Suppressor macrophage (primary cell): ENCODE measurements around the gene LYL1.

Experiments used
- DNase-seq, 4 experiments: peaks; one replicate each; pipeline ENCODE4 v3.0.0-alpha.2; 2020 to 2022

Gene LYL1

GRCh38 chr19:13129384-13129783, 26.7 kb upstream of the LYL1 start:
- no peak for DNase-seq

GRCh38 chr19:13128583-13128982, 25.9 kb upstream of the LYL1 start:
- no peak for DNase-seq

- no peak for DNase-seq
Measured at GRCh38 chr19:13127811-13128575, 25.3 kb upstream of the LYL1 start.

GRCh38 chr19:13127051-13127450, 24.4 kb upstream of the LYL1 start:
- DNase-seq: no peak

- no peak for DNase-seq
Measured at GRCh38 chr19:13122980-13123957, 20.6 kb upstream of the LYL1 start.

GRCh38 chr19:13122275-13122878, 19.7 kb upstream of the LYL1 start:
- no peak for DNase-seq

- DNase-seq: no peak
Measured at GRCh38 chr19:13121551-13122274, 19.1 kb upstream of the LYL1 start.

GRCh38 chr19:13120817-13121216, 18.2 kb upstream of the LYL1 start:
- DNase-seq: no peak

GRCh38 chr19:13120031-13120430, 17.4 kb upstream of the LYL1 start:
- peak; percentile 60 to 72 (median 68) for DNase-seq

GRCh38 chr19:13119627-13120026, 17.0 kb upstream of the LYL1 start:
- peak; percentile 79 to 91 (median 86) for DNase-seq

GRCh38 chr19:13118424-13119193, 16.0 kb upstream of the LYL1 start:
- DNase-seq: peak; percentile 39 to 73 (median 58)

- DNase-seq: peak; percentile 93 to 97 (median 96)
Measured at GRCh38 chr19:13117772-13118423, 15.2 kb upstream of the LYL1 start, which contains the start of gene NACC1. NACC1 (plus strand) TSS chr19:13118264; CDS start chr19:13135208, 16,944 bp downstream.

GRCh38 chr19:13117176-13117771, 14.6 kb upstream of the LYL1 start:
- no peak for DNase-seq

- DNase-seq: peak; percentile 95 to 97 (median 96)
Measured at GRCh38 chr19:13116282-13117175, 13.9 kb upstream of the LYL1 start, which contains the start of gene TRMT1. TRMT1 (minus strand) TSS chr19:13116740; CDS start chr19:13116399, 341 bp downstream.

- DNase-seq: peak in 1 of 4 experiments; percentile 8
Measured at GRCh38 chr19:13115936-13116281, 13.3 kb upstream of the LYL1 start.

GRCh38 chr19:13112555-13112954, 9.9 kb upstream of the LYL1 start:
- DNase-seq: no peak

GRCh38 chr19:13110099-13110610, 7.5 kb upstream of the LYL1 start:
- DNase-seq: no peak

GRCh38 chr19:13109361-13110098, 6.9 kb upstream of the LYL1 start:
- DNase-seq: no peak
